Measurements from ENCODE around the gene CHMP2A. TPM values are rescaled to one million over a fixed set of nuclear protein-coding genes. Genes with fewer than 3 reads are reported as not detected.

Gene CHMP2A
- total and polyA plus RNA-seq, 10 donors: 79.9 to 124 (median 108) TPM

DNA sequence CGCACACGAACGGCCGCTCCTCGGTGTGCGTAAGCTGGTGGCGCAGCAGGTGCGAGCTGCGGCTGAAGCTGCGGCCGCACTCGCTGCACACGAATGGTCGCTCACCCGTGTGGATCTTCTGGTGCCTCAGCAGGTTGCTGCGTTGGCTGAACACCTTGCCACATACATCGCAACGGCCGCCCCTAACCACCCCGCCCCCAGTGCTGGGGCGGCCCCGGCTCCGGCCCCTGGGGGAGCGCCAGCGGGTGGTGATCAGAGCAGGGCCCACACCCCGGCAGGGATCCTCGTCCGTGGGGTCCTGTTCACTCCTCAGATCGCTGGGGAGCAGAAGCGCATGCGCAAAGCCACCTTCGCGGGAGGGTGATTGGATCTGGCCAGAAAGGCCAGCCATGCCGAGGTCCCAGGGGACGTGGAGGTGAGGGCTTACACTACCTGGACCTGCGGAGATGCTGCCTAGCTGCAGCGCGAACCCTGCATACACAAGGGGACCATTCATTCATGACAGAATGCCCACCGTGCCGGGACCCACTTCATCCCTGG, 8.2 kb upstream of the CHMP2A start:
- no peaks in the 10 kb centered on the region for H3K9me3 ChIP-seq
- peaks cover 0 to 20% (median 6%) of the 10 kb centered on the region in 6 donors for H3K36me3 ChIP-seq
- DNase-seq: peak; percentile 83
- peak overlapping the region; percentile 27 to 70 (median 48) for H3K4me3 ChIP-seq
- intact Hi-C loops (cut with DNase I; ENCODE audit: low total_unique reads): no loop called here
- peaks cover 0 to 27% (median 0%) of the 10 kb centered on the region in 7 donors for H3K27me3 ChIP-seq (replicated peaks in 1 of 7)
- 5 to 24% (median 6%) methylated on average over 2 to 40 of the region's 40 CpGs for WGBS, 5 donors
- TF ChIP-seq POLR2A (IDR thresholded peaks at IDR 0.05) (no peak), POLR2AphosphoS5 (IDR thresholded peaks at IDR 0.05) (no peak)
- TF ChIP-seq, protein P1, sequence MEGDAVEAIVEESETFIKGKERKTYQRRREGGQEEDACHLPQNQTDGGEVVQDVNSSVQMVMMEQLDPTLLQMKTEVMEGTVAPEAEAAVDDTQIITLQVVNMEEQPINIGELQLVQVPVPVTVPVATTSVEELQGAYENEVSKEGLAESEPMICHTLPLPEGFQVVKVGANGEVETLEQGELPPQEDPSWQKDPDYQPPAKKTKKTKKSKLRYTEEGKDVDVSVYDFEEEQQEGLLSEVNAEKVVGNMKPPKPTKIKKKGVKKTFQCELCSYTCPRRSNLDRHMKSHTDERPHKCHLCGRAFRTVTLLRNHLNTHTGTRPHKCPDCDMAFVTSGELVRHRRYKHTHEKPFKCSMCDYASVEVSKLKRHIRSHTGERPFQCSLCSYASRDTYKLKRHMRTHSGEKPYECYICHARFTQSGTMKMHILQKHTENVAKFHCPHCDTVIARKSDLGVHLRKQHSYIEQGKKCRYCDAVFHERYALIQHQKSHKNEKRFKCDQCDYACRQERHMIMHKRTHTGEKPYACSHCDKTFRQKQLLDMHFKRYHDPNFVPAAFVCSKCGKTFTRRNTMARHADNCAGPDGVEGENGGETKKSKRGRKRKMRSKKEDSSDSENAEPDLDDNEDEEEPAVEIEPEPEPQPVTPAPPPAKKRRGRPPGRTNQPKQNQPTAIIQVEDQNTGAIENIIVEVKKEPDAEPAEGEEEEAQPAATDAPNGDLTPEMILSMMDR (IDR thresholded peaks at IDR 0.05 in 8 of 11, conservative IDR thresholded peaks at IDR 0.05 in 3 of 11): no peak
- peak overlapping the region in 6 of 8 donors; percentile 19 to 70 (median 57) for H3K27ac ChIP-seq
- H3K4me1 ChIP-seq: peaks cover 27 to 51% (median 39%) of the 10 kb centered on the region in 6 donors

DNA sequence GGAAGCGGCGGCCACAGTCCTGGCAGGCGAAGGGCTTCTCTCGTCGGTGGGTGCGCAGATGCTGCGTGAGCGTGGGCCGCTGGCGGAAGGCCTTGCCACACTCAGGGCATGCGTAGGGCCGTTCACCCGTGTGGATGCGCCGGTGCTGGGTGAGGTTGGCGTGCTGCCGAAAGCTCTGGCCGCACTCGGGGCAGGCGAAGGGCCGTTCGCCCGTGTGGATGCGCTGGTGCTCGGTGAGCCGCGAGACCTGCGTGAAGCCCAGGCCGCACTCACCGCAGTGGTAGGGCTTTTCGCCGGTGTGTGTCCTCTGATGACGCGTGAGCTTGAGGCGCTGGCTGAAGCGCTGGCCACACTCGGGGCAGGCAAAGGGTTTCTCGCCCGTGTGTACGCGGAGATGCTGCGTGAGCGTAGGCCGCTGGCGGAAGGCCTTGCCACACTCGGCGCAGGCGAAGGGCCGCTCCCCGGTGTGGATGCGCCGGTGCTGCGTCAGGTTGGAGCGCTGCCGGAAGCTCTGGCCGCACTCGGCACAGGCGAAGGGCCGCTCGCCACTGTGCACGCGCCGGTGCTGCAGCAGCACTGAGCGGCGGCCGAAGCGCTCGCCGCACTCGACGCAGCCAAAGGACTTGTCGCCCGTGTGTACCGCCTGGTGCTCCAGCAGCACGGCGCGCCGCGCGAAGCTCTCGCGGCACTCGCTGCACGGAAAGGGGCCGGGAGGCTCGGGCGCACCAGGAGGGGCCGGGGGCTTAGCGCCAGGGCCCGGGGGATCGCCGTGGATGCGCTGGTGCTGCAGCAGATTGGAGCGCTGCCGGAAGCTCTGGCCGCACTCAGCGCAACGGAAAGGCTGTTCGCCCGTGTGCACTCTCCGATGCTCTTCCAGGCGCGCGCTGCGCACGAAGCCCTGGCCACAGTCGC, 7.5 kb upstream of the CHMP2A start:
- Histone ChIP-seq H3K4me1 (peaks cover 30 to 58% (median 42%) of the 10 kb centered on the region in 6 donors), H3K27ac (peak overlapping the region; percentile 19 to 70 (median 46)), H3K27me3 (replicated peaks in 1 of 7) (peaks cover 0 to 27% (median 0%) of the 10 kb centered on the region in 7 donors), H3K36me3 (peaks cover 0 to 14% (median 6%) of the 10 kb centered on the region in 6 donors), H3K4me3 (peak overlapping the region; percentile 27 to 70 (median 48)), H3K9me3 (no peaks in the 10 kb centered on the region)
- TF ChIP-seq POLR2AphosphoS5 (IDR thresholded peaks at IDR 0.05) (peak; percentile 54 to 83 (median 74)), POLR2A (IDR thresholded peaks at IDR 0.05) (no peak)
- 9 to 33% (median 10%) methylated on average over 6 to 107 of the region's 107 CpGs for WGBS, 5 donors
- intact Hi-C loops (cut with DNase I; ENCODE audit: low total_unique reads): no loop called here
- DNase-seq: peak; percentile 89

DNA sequence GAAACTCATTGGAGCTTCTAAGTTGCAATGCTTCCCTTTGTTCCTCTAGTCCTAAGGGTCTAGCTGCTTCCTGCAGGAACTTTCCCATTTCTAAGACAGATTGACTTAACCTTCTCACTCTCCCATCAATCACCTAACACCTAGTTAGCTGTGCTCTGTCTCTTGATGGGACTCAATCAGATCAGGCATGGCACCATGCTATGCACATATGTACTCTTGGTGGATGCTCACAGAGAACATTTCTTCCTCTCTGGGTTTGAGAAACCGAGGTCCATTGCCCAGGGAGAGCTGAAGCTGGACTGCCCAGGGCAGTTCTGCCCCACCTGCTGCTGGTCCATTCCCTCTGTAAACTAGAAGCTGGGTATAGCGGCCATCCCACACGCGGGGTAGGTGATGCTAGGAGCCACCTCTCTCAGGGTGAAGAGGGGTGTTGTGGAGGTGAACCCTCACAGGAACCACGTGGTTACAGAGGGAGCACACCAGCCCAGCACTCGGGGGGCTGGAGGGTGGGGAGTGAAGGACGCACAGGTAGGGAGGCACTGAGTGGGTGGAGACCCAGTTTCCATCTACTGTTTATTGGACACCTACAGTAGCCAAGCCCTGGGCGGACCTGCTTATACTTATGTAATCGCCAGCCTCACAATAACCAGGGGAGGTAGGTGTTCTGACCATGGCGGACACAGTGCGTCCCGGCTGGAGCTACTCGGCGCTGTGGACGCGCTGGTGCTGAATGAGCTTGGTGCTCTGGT, 6.6 kb upstream of the CHMP2A start:
- Histone ChIP-seq H3K27ac (peak overlapping the region in 3 of 8 donors; percentile 57 to 70 (median 66)), H3K4me3 (peak overlapping the region in 7 of 8 donors; percentile 38 to 70 (median 49)), H3K27me3 (replicated peaks in 1 of 7) (peaks cover 0 to 27% (median 0%) of the 10 kb centered on the region in 7 donors), H3K4me1 (peaks cover 39 to 66% (median 51%) of the 10 kb centered on the region in 6 donors), H3K9me3 (no peaks in the 10 kb centered on the region), H3K36me3 (peaks cover 0 to 12% (median 7%) of the 10 kb centered on the region in 6 donors)
- no peak for TF ChIP-seq POLR2A (IDR thresholded peaks at IDR 0.05)
- no peak for TF ChIP-seq POLR2AphosphoS5 (IDR thresholded peaks at IDR 0.05)
- TF ChIP-seq, protein P1 (IDR thresholded peaks at IDR 0.05 in 8 of 11, conservative IDR thresholded peaks at IDR 0.05 in 3 of 11): no peak
- intact Hi-C loops (cut with DNase I; ENCODE audit: low total_unique reads): no loop called here
- DNase-seq: peak; percentile 78
- 64 to 73% (median 69%) methylated on average over 7 to 16 of the region's 16 CpGs for WGBS, 5 donors

DNA sequence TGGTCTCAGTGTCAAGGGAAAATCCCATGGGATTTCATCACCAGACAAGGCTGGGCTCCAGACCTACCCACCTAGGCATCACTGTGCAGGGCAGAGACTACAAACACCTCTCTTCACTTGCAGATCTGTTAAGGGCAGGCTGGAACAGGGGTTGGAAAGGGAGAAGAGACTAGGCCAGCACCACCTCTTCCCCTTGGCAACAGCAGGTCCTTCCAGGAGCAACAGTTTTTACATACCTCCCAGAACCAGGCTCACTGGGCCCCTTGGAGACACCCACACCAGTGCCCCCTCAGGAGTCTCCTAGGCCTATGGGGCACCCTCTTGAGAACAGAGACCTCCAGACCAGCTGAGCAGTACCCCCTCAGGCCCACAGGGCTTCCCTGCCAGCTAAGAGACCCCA, 6.0 kb upstream of the CHMP2A start:
- Histone ChIP-seq H3K4me1 (peaks cover 43 to 72% (median 57%) of the 10 kb centered on the region in 6 donors), H3K27me3 (replicated peaks in 1 of 7) (peaks cover 0 to 27% (median 0%) of the 10 kb centered on the region in 7 donors), H3K27ac (no peak overlapping the region), H3K4me3 (no peak overlapping the region), H3K9me3 (no peaks in the 10 kb centered on the region), H3K36me3 (peaks cover 0 to 13% (median 11%) of the 10 kb centered on the region in 6 donors)
- intact Hi-C loops (cut with DNase I; ENCODE audit: low total_unique reads): no loop called here
- DNase-seq: peak; percentile 71
- TF ChIP-seq, protein P1 (IDR thresholded peaks at IDR 0.05 in 8 of 11, conservative IDR thresholded peaks at IDR 0.05 in 3 of 11): no peak
- no peak for TF ChIP-seq POLR2AphosphoS5 (IDR thresholded peaks at IDR 0.05)
- TF ChIP-seq POLR2A (IDR thresholded peaks at IDR 0.05): no peak
